Thyroid gland (tissue), 4 donors: ENCODE data around the gene SIK3.

ENCODE experiments used
- POLR2A ChIP-seq, 2 donors: fragments of 450-650 bp; IDR thresholded peaks; one replicate each; pipeline ENCODE4 v1.6.1; 2017; ENCODE audit warnings: antibody characterized with exemption in 2 of 2, mild to moderate bottlenecking in 2 of 2, moderate library complexity in 1 of 2
- TF ChIP-seq, protein P1 (sequence below), 6 experiments: fragments of 200-600 bp in 3 of 6; fragments of 450-650 bp in 3 of 6; sonication (generic) in 3 of 6; IDR thresholded peaks; one replicate each; pipeline ENCODE4 v1.5.1; 2016 to 2019; ENCODE audit warnings: antibody characterized with exemption in 6 of 6, mild to moderate bottlenecking in 2 of 6, inconsistent platforms in 1 of 6, moderate library complexity in 1 of 6

DNA sequence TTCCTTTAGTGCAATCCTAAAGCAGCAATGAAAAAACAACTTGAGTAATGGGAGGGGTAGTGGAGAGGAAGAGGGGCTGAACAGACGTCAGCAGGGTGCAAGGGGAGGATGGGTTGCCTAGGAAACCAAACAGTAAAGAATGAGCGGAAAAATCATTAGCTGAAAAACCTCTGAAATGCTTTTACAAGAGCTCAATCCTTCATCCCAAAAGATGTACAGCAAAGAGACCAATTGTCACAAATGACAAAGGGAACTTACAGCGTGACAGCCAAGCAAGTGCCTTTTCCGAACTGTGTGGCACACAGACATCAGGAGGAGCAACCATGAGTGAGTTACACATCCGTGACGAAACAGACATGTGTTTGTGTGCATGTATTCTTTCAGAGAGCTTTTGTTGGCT, 104.6 kb downstream of the SIK3 start:
- TF ChIP-seq, protein P1, sequence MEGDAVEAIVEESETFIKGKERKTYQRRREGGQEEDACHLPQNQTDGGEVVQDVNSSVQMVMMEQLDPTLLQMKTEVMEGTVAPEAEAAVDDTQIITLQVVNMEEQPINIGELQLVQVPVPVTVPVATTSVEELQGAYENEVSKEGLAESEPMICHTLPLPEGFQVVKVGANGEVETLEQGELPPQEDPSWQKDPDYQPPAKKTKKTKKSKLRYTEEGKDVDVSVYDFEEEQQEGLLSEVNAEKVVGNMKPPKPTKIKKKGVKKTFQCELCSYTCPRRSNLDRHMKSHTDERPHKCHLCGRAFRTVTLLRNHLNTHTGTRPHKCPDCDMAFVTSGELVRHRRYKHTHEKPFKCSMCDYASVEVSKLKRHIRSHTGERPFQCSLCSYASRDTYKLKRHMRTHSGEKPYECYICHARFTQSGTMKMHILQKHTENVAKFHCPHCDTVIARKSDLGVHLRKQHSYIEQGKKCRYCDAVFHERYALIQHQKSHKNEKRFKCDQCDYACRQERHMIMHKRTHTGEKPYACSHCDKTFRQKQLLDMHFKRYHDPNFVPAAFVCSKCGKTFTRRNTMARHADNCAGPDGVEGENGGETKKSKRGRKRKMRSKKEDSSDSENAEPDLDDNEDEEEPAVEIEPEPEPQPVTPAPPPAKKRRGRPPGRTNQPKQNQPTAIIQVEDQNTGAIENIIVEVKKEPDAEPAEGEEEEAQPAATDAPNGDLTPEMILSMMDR (IDR thresholded peaks at IDR 0.05), result no peak
- TF ChIP-seq POLR2A (IDR thresholded peaks at IDR 0.05), result no peak
